Osteoblast (primary cell): ENCODE measurements around the gene RPLP1. TPM values are rescaled to one million over a fixed set of nuclear protein-coding genes. Genes with fewer than 3 reads are reported as not detected.
A peak's percentile ranks its signal among the peaks of the same experiment; 100 is the strongest.

Experiments used
- DNase-seq: peaks from one replicate; pipeline ENCODE4 v3.0.0; 2011; ENCODE audit warnings: low spot score, mixed read lengths; ENCODE audit not compliant: insufficient read length; ENCODE audit errors: missing footprints
- H2AFZ ChIP-seq: 2 replicates; pipeline ENCODE4 v1.6.0; 2011; ENCODE audit warnings: mild to moderate bottlenecking, low read length
- H3K27ac ChIP-seq: 2 replicates; pipeline ENCODE4 v1.5.1; 2011; ENCODE audit warnings: mild to moderate bottlenecking, low read depth, low read length, moderate library complexity
- H3K27me3 ChIP-seq: 2 replicates; pipeline ENCODE4 v1.6.0; 2012; ENCODE audit warnings: mild to moderate bottlenecking, control low read depth, inconsistent platforms, low read length, moderate library complexity; ENCODE audit not compliant: insufficient read depth
- H3K36me3 ChIP-seq: 2 replicates; pipeline ENCODE4 v1.5.1; 2011; ENCODE audit warnings: mild to moderate bottlenecking, low read length, control low read depth, moderate library complexity; ENCODE audit not compliant: insufficient read depth
- H3K4me1 ChIP-seq: 2 replicates; pipeline ENCODE4 v1.5.1; 2011; ENCODE audit warnings: mild to moderate bottlenecking, low read length, control low read depth, moderate library complexity; ENCODE audit not compliant: insufficient read depth
- H3K4me2 ChIP-seq: 2 replicates; pipeline ENCODE4 v1.6.0; 2011; ENCODE audit warnings: mild to moderate bottlenecking, low read length; ENCODE audit not compliant: insufficient read depth
- H3K4me3 ChIP-seq: fragments of 200-600 bp; sonication (generic); 3 replicates; pipeline ENCODE4 v1.5.1; 2012; ENCODE audit warnings: mild to moderate bottlenecking, low read length, inconsistent platforms; ENCODE audit not compliant: insufficient read depth
- H3K79me2 ChIP-seq: 2 replicates; pipeline ENCODE4 v1.6.0; 2012; ENCODE audit warnings: mild to moderate bottlenecking, low read length, control low read depth, inconsistent platforms; ENCODE audit not compliant: insufficient read depth
- H3K9me3 ChIP-seq: 2 replicates; pipeline ENCODE4 v1.5.1; 2011; ENCODE audit warnings: low read depth, low read length, control low read depth
- H4K20me1 ChIP-seq: 2 replicates; pipeline ENCODE4 v1.6.0; 2012; ENCODE audit warnings: mild to moderate bottlenecking, low read length, control low read depth; ENCODE audit not compliant: insufficient read depth
- CTCF ChIP-seq: IDR thresholded peaks from 2 replicates; pipeline ENCODE4 v1.5.1; 2011; ENCODE audit warnings: mild to moderate bottlenecking, low read depth, low read length, moderate library complexity; ENCODE audit errors: extremely low read depth
- total RNA-seq: library from RNA; depleted of rRNA; stranded (reverse); fragments of >200 nt; gene quantifications from 2 replicates; pipeline ENCODE4 v1.2.3, GENCODE V29; 2012

Gene RPLP1
- total RNA-seq, result 71.7 and 94.6 TPM in 2 replicates

- Histone ChIP-seq H3K27me3 (no peaks in the 10 kb centered on the region), H3K4me2 (peak within 1 kb of the TSS; percentile 100), H3K4me1 (peaks cover 30% of the 10 kb centered on the region), H3K9me3 (no peaks in the 10 kb centered on the region), H3K36me3 (peaks cover 45% of the 10 kb centered on the region), H2AFZ (peak within 1 kb of the TSS; percentile 95), H3K4me3 (peak within 1 kb of the TSS; percentile 97), H4K20me1 (peaks cover 48% of the 10 kb centered on the region), H3K27ac (peak within 1 kb of the TSS; percentile 79), H3K79me2 (peaks cover 38% of the 10 kb centered on the region)
- DNase-seq, result peak; percentile 97
- TF ChIP-seq CTCF, result no peak
These were observed at the start of gene RPLP1 for GRCh38 chr15:69452692-69453521. Gene RPLP1 (plus strand): TSS chr15:69452818. CDS start chr15:69452949, 131 bp downstream.

- H3K4me3 ChIP-seq, result no peak overlapping the region
- peaks cover 40% of the 10 kb centered on the region for H3K79me2 ChIP-seq
- H3K27ac ChIP-seq, result peak overlapping the region; percentile 29
These were observed 49.0 kb upstream of the RPLP1 start for GRCh38 chr15:69403594-69403993.

GRCh38 chr15:69405110-69405509, 47.5 kb upstream of the RPLP1 start:
- no peak for TF ChIP-seq CTCF
- H3K27ac ChIP-seq, result no peak overlapping the region
- H3K4me3 ChIP-seq, result no peak overlapping the region
- H3K4me2 ChIP-seq, result no peak overlapping the region
- peaks cover 16% of the 10 kb centered on the region for H3K4me1 ChIP-seq
- H3K36me3 ChIP-seq, result no peaks in the 10 kb centered on the region
- peaks cover 20% of the 10 kb centered on the region for H4K20me1 ChIP-seq
- no peak for DNase-seq
- H3K79me2 ChIP-seq, result peaks cover 51% of the 10 kb centered on the region
- no peak overlapping the region for H2AFZ ChIP-seq
- H3K27me3 ChIP-seq, result no peaks in the 10 kb centered on the region
- no peaks in the 10 kb centered on the region for H3K9me3 ChIP-seq

More at GRCh38 chr15:69403594-69403993, 49.0 kb upstream of the RPLP1 start:
- Histone ChIP-seq H3K4me2 (peak overlapping the region; percentile 35), H3K9me3 (no peaks in the 10 kb centered on the region), H3K27me3 (no peaks in the 10 kb centered on the region), H2AFZ (no peak overlapping the region), H3K36me3 (no peaks in the 10 kb centered on the region), H4K20me1 (peaks cover 16% of the 10 kb centered on the region), H3K4me1 (peaks cover 16% of the 10 kb centered on the region)
- peak; percentile 95 for DNase-seq
- no peak for TF ChIP-seq CTCF

GRCh38 chr15:69407719-69408400, 44.8 kb upstream of the RPLP1 start:
- Histone ChIP-seq H3K36me3 (no peaks in the 10 kb centered on the region), H3K27me3 (no peaks in the 10 kb centered on the region), H3K9me3 (no peaks in the 10 kb centered on the region), H2AFZ (no peak overlapping the region), H3K27ac (no peak overlapping the region), H3K79me2 (peaks cover 70% of the 10 kb centered on the region), H3K4me1 (peaks cover 21% of the 10 kb centered on the region), H3K4me2 (no peak overlapping the region), H4K20me1 (peaks cover 24% of the 10 kb centered on the region), H3K4me3 (no peak overlapping the region)
- TF ChIP-seq CTCF, result no peak
- DNase-seq, result no peak
